Posterior cingulate gyrus (tissue), 11 donors: Measurements from ENCODE around the gene GRB7.
A peak's percentile ranks its signal among the peaks of the same experiment; 100 is the strongest.

ENCODE experiments used
- DNase-seq, 10 donors: peaks; one replicate each; pipeline versions ENCODE4 v3.0.0 to v3.0.0-alpha.2; 2020 to 2021; ENCODE audit warnings: mixed read lengths in 3 of 10
- intact Hi-C: fragments of 100-400 bp; cut with DNase I; formaldehyde crosslinking; loops from one replicate; pipeline ENCODE4 v1.15.1; 2023

GRB7 gene

GRCh38 chr17:39730095-39730921, 7.4 kb upstream of the GRB7 start, which contains the start of gene MIEN1:
Gene MIEN1, minus strand, starts transcription at chr17:39730532. Its CDS starts 37 bp downstream, at chr17:39730495.
- peak; percentile 87 to 99 (median 94) for DNase-seq
- intact Hi-C loops, result loop anchor here (2.0 to 5.0 kb wide), 2 partner anchors 42 to 108 kb away; partner anchors contain the start of gene PGAP3

GRCh38 chr17:39732586-39732985, 5.2 kb upstream of the GRB7 start:
- intact Hi-C loops, result loop anchor here (5.0 kb wide), 1 partner anchor 110 kb away; no protein-coding TSS in a partner anchor
- no peak for DNase-seq

GRCh38 chr17:39735882-39736281, 1.9 kb upstream of the GRB7 start:
- DNase-seq, result no peak
- intact Hi-C loops, result no loop called here

GRCh38 chr17:39736319-39737165, 1.2 kb upstream of the GRB7 start:
- intact Hi-C loops, result no loop called here
- DNase-seq, result no peak

- no peak for DNase-seq
- intact Hi-C loops, result no loop called here
Measured at GRCh38 chr17:39737206-39737759, 455 bp upstream of the GRB7 start.

GRCh38 chr17:39738568-39738901, 797 bp downstream of the GRB7 start:
- DNase-seq, result peak in 2 of 10 donors; percentile 44 to 80
- intact Hi-C loops, result no loop called here

- intact Hi-C loops, result no loop called here
- DNase-seq, result peak in 1 of 10 donors; percentile 80
Measured at GRCh38 chr17:39738983-39739884, 1.5 kb downstream of the GRB7 start.

- peak in 1 of 10 donors; percentile 36 for DNase-seq
- intact Hi-C loops, result no loop called here
Measured at GRCh38 chr17:39739885-39740356, 2.2 kb downstream of the GRB7 start.

- intact Hi-C loops, result no loop called here
- DNase-seq, result peak in 3 of 10 donors; percentile 28 to 70 (median 59)
Measured at GRCh38 chr17:39740357-39741111, 2.8 kb downstream of the GRB7 start.

GRCh38 chr17:39742126-39742855, 4.6 kb downstream of the GRB7 start:
- intact Hi-C loops, result no loop called here
- peak in 3 of 10 donors; percentile 31 to 53 (median 39) for DNase-seq

GRCh38 chr17:39742856-39743436, 5.2 kb downstream of the GRB7 start:
- intact Hi-C loops, result no loop called here

GRCh38 chr17:39744075-39744835, 6.5 kb downstream of the GRB7 start:
- intact Hi-C loops, result no loop called here

More at GRCh38 chr17:39742856-39743436, 5.2 kb downstream of the GRB7 start:
- DNase-seq, result peak in 3 of 10 donors; percentile 55 to 62 (median 56)

GRCh38 chr17:39744836-39745215, 7.1 kb downstream of the GRB7 start:
- intact Hi-C loops, result no loop called here
- peak in 1 of 10 donors; percentile 32 for DNase-seq

More at GRCh38 chr17:39744075-39744835, 6.5 kb downstream of the GRB7 start:
- peak in 3 of 10 donors; percentile 20 to 70 (median 45) for DNase-seq

- DNase-seq, result peak in 2 of 10 donors; percentile 41 to 73
- intact Hi-C loops, result no loop called here
Measured at GRCh38 chr17:39745335-39746144, 7.8 kb downstream of the GRB7 start.

- DNase-seq, result peak in 2 of 10 donors; percentile 32 to 62
- intact Hi-C loops, result no loop called here
Measured at GRCh38 chr17:39746145-39746461, 8.4 kb downstream of the GRB7 start.

- intact Hi-C loops, result no loop called here
- DNase-seq, result peak in 1 of 10 donors; percentile 2
Measured at GRCh38 chr17:39747745-39748144, 10.0 kb downstream of the GRB7 start.
